ENCODE results near the gene OXTR. TPM values are rescaled to one million over a fixed set of nuclear protein-coding genes. Genes with fewer than 3 reads are reported as not detected.

The OXTR gene
- total and polyA plus RNA-seq, 3 experiments from 2014 or later = 0.05 to 1.4 (median 0.50) TPM

DNA sequence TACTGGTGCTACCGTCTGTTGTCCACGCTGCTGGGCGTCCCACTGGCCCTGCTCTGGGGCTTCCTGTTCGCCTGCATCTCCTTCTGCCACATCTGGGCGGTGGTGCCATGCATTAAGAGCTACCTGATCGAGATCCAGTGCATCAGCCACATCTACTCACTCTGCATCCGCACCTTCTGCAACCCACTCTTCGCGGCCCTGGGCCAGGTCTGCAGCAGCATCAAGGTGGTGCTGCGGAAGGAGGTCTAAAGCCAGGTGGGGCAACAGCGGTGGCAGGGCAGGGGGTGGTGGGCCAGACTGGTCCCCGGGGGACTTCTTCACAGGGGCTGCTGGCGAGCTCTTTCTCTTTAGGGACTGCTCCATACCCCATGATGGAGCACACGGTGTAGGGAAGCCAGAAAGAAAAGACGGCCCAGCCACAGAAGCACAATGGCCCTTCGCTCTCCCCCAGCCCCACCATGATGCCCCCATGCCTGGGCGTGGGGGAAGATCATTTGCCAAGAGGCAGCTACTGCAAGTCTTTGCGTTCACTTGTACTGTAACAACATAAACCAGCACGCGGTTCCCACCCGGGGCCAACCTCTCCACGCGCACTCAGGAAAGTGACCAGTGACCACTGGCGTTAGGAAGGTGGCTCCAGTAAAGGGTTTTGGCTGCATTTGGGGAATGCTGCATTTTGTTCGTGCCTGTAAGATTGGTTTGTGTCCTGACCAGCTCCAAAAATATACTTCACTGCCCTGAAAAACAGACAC, 23.6 kb downstream of the OXTR start:
- Histone ChIP-seq H3K27me3 (ENCODE audit: insufficient read depth, low read length, poor library complexity, severe bottlenecking) (no peaks in the 10 kb centered on the region), H3K36me3 (ENCODE audit: insufficient read depth, low read length) (no peaks in the 10 kb centered on the region), H3K27ac (ENCODE audit: low read depth, low read length) (no peak overlapping the region), H3K4me3 (ENCODE audit: low read length) (no peak overlapping the region), H3K9me3 (ENCODE audit: low read length) (no peaks in the 10 kb centered on the region), H3K4me1 (ENCODE audit: insufficient read depth, low read length) (no peaks in the 10 kb centered on the region)
- Mint-ChIP-seq H3K4me1 (no peaks in the 10 kb centered on the region), H3K27me3 (peaks cover 0 to 4% of the 10 kb centered on the region in 2 donors), H3K9me3 (peaks cover 0 to 2% (median 0%) of the 10 kb centered on the region in 5 donors), H3K27ac (peak overlapping the region in 1 of 8 donors; percentile 50), H3K36me3 (no peaks in the 10 kb centered on the region), H3K4me3 (no peak overlapping the region)
- ChIA-PET POLR2A (no interaction called here), CTCF (no interaction called here)
- no peak for DNase-seq

GRCh38 chr3:8743911-8744310, 25.5 kb downstream of the OXTR start:
- no peaks in the 10 kb centered on the region for H3K27me3 ChIP-seq (ENCODE audit: insufficient read depth, low read length, poor library complexity, severe bottlenecking)
- no peak overlapping the region for H3K27ac ChIP-seq (ENCODE audit: low read depth, low read length)
- no peaks in the 10 kb centered on the region for H3K4me1 Mint-ChIP-seq
- no peaks in the 10 kb centered on the region for H3K36me3 ChIP-seq (ENCODE audit: insufficient read depth, low read length)
- CTCF ChIA-PET = interaction anchor here (1.3 kb wide), 1 partner anchor 26 kb away, joined by 3 read pairs; the partner anchor contains the start of gene OXTR
- H3K27me3 Mint-ChIP-seq = peaks cover 2 to 4% of the 10 kb centered on the region in 2 donors
- POLR2A ChIA-PET = no interaction called here
- H3K4me3 Mint-ChIP-seq = no peak overlapping the region
- no peaks in the 10 kb centered on the region for H3K36me3 Mint-ChIP-seq
- H3K4me1 ChIP-seq (ENCODE audit: insufficient read depth, low read length) = no peaks in the 10 kb centered on the region
- DNase-seq = no peak
- no peak overlapping the region for H3K27ac Mint-ChIP-seq
- H3K9me3 Mint-ChIP-seq = peaks cover 0 to 2% (median 0%) of the 10 kb centered on the region in 5 donors
- no peak overlapping the region for H3K4me3 ChIP-seq (ENCODE audit: low read length)
- H3K9me3 ChIP-seq (ENCODE audit: low read length) = no peaks in the 10 kb centered on the region

DNA sequence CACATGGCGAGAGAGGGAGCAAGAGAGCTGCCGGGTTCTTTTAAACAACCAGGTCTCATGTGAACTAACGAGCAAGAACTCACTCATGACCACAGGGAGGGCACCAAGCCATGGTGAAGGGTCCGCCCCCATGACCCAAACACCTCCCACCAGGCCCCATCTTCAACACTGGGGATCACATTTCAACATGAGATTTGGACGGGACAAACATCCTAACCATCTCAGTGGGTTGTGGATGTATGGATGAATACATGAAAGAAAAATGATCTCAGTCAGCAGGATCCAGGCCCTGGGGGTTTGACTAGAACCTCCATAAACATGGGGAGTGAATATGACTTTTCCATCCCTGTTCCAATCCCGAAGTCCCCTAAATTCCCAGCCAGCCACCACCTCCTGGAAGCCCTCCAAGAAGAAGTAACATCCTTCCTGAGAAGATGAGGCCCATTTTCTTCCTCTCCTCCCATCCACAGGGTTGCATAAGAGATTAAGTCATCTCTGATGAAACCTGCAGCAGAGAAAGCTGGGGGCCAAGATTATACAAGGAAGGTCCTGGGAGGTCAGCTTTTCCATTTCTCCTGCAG, 26.3 kb downstream of the OXTR start:
- ChIA-PET CTCF (interaction anchor here (1.3 kb wide), 1 partner anchor 27 kb away, joined by 3 read pairs; the partner anchor contains the start of gene OXTR), POLR2A (no interaction called here)
- DNase-seq = no peak
- no peaks in the 10 kb centered on the region for H3K36me3 ChIP-seq (ENCODE audit: insufficient read depth, low read length)
- H3K4me1 Mint-ChIP-seq = no peaks in the 10 kb centered on the region
- peaks cover 0 to 2% (median 0%) of the 10 kb centered on the region in 5 donors for H3K9me3 Mint-ChIP-seq
- no peak overlapping the region for H3K27ac ChIP-seq (ENCODE audit: low read depth, low read length)
- no peaks in the 10 kb centered on the region for H3K9me3 ChIP-seq (ENCODE audit: low read length)
- H3K27ac Mint-ChIP-seq = peak overlapping the region in 1 of 8 donors; percentile 54
- H3K4me1 ChIP-seq (ENCODE audit: insufficient read depth, low read length) = no peaks in the 10 kb centered on the region
- H3K4me3 ChIP-seq (ENCODE audit: low read length) = no peak overlapping the region
- no peaks in the 10 kb centered on the region for H3K27me3 ChIP-seq (ENCODE audit: insufficient read depth, low read length, poor library complexity, severe bottlenecking)
- H3K36me3 Mint-ChIP-seq = no peaks in the 10 kb centered on the region
- H3K4me3 Mint-ChIP-seq = no peak overlapping the region
- peaks cover 2 to 4% of the 10 kb centered on the region in 2 donors for H3K27me3 Mint-ChIP-seq

DNA sequence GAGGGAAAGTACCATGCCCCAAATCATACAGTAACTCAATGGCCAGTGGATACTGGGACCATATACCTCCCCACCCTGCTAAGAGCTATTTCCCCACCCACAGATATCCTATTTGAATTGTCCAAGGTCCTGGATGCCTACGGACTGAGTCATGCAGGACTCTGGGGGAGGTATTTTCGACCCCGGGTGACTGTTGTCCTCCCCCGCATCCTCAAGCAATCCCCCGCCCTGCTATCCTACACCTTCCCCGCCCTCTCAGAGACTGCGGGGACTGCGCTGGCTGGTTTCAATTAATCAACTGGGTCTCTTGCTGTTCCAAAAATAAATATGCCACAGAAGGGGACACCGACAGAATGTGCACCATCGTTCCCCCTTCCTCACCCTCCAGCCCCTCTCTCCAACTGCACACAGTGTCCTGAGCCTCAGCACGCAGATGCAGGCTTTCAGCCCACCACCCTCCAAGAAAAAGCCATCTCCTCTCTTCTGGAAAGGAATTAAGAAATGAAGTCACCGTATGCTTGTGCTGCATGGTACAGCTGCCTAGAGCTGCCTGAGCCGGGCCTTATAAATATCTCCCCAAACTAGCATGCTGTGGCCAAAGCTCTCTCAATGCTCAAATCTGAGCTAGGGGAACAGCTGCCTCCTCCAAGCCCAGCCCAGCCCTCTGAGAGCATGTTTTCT, 27.7 kb downstream of the OXTR start:
- Mint-ChIP-seq H3K9me3 (peaks cover 0 to 2% (median 0%) of the 10 kb centered on the region in 5 donors), H3K27me3 (peaks cover 2 to 6% of the 10 kb centered on the region in 2 donors), H3K4me3 (no peak overlapping the region), H3K27ac (no peak overlapping the region), H3K4me1 (no peaks in the 10 kb centered on the region), H3K36me3 (no peaks in the 10 kb centered on the region)
- H3K27ac ChIP-seq (ENCODE audit: low read depth, low read length) = no peak overlapping the region
- H3K9me3 ChIP-seq (ENCODE audit: low read length) = no peaks in the 10 kb centered on the region
- POLR2A ChIA-PET = no interaction called here
- no peak for DNase-seq
- no peak overlapping the region for H3K4me3 ChIP-seq (ENCODE audit: low read length)
- no peaks in the 10 kb centered on the region for H3K4me1 ChIP-seq (ENCODE audit: insufficient read depth, low read length)
- H3K36me3 ChIP-seq (ENCODE audit: insufficient read depth, low read length) = no peaks in the 10 kb centered on the region
- H3K27me3 ChIP-seq (ENCODE audit: insufficient read depth, low read length, poor library complexity, severe bottlenecking) = no peaks in the 10 kb centered on the region
- CTCF ChIA-PET = no interaction called here

- peaks cover 0 to 2% (median 0%) of the 10 kb centered on the region in 5 donors for H3K9me3 Mint-ChIP-seq
- H3K27ac Mint-ChIP-seq = peak overlapping the region in 1 of 8 donors; percentile 43
- DNase-seq = no peak
- no peaks in the 10 kb centered on the region for H3K36me3 ChIP-seq (ENCODE audit: insufficient read depth, low read length)
- H3K4me3 ChIP-seq (ENCODE audit: low read length) = no peak overlapping the region
- H3K27ac ChIP-seq (ENCODE audit: low read depth, low read length) = no peak overlapping the region
- no peaks in the 10 kb centered on the region for H3K36me3 Mint-ChIP-seq
- ChIA-PET POLR2A (no interaction called here), CTCF (no interaction called here)
- no peaks in the 10 kb centered on the region for H3K27me3 ChIP-seq (ENCODE audit: insufficient read depth, low read length, poor library complexity, severe bottlenecking)
- no peaks in the 10 kb centered on the region for H3K9me3 ChIP-seq (ENCODE audit: low read length)
- peaks cover 6 to 7% of the 10 kb centered on the region in 2 donors for H3K27me3 Mint-ChIP-seq
- H3K4me1 ChIP-seq (ENCODE audit: insufficient read depth, low read length) = no peaks in the 10 kb centered on the region
- no peaks in the 10 kb centered on the region for H3K4me1 Mint-ChIP-seq
- no peak overlapping the region for H3K4me3 Mint-ChIP-seq
These were observed 29.5 kb downstream of the OXTR start for GRCh38 chr3:8739757-8740504.

- no peaks in the 10 kb centered on the region for H3K9me3 ChIP-seq (ENCODE audit: low read length)
- ChIA-PET POLR2A (no interaction called here), CTCF (no interaction called here)
- H3K36me3 ChIP-seq (ENCODE audit: insufficient read depth, low read length) = no peaks in the 10 kb centered on the region
- H3K27me3 Mint-ChIP-seq = peaks cover 4 to 7% of the 10 kb centered on the region in 2 donors
- no peak overlapping the region for H3K27ac ChIP-seq (ENCODE audit: low read depth, low read length)
- H3K4me3 Mint-ChIP-seq = no peak overlapping the region
- no peaks in the 10 kb centered on the region for H3K36me3 Mint-ChIP-seq
- H3K27ac Mint-ChIP-seq = no peak overlapping the region
- H3K27me3 ChIP-seq (ENCODE audit: insufficient read depth, low read length, poor library complexity, severe bottlenecking) = no peaks in the 10 kb centered on the region
- no peaks in the 10 kb centered on the region for H3K4me1 ChIP-seq (ENCODE audit: insufficient read depth, low read length)
- no peak for DNase-seq
- H3K9me3 Mint-ChIP-seq = peaks cover 0 to 4% (median 0%) of the 10 kb centered on the region in 5 donors
- no peak overlapping the region for H3K4me3 ChIP-seq (ENCODE audit: low read length)
- no peaks in the 10 kb centered on the region for H3K4me1 Mint-ChIP-seq
These were observed 30.8 kb downstream of the OXTR start for GRCh38 chr3:8738639-8739038.

DNA sequence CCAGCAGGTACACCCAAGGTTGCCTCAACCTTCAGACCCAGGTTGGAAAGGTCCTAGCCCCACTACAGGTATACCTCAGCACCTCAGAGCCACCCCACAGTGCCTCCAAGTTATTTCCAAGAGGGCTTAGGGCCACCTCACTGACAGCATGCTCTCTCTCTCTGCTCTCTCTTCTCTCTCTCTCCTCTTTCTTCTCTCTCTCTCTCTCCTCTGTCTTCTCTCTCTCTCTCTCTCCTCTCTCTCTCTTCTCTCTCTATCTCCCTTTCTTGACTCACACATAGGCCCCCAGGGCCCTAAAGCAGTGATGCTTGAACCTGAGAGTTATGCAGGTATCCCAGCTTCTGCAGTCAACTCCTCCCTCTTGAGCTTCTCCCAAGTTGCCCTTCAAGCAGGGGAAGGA, 31.6 kb downstream of the OXTR start:
- Histone ChIP-seq H3K4me1 (ENCODE audit: insufficient read depth, low read length) (no peaks in the 10 kb centered on the region), H3K27me3 (ENCODE audit: insufficient read depth, low read length, poor library complexity, severe bottlenecking) (no peaks in the 10 kb centered on the region), H3K9me3 (ENCODE audit: low read length) (no peaks in the 10 kb centered on the region), H3K27ac (ENCODE audit: low read depth, low read length) (no peak overlapping the region), H3K4me3 (ENCODE audit: low read length) (no peak overlapping the region), H3K36me3 (ENCODE audit: insufficient read depth, low read length) (no peaks in the 10 kb centered on the region)
- Mint-ChIP-seq H3K4me1 (no peaks in the 10 kb centered on the region), H3K4me3 (no peak overlapping the region), H3K9me3 (peaks cover 0 to 4% (median 0%) of the 10 kb centered on the region in 5 donors), H3K36me3 (no peaks in the 10 kb centered on the region), H3K27me3 (peaks cover 4 to 7% of the 10 kb centered on the region in 2 donors), H3K27ac (peak overlapping the region in 1 of 8 donors; percentile 85)
- ChIA-PET CTCF (no interaction called here), POLR2A (no interaction called here)
- no peak for DNase-seq

Data from CD8-positive, alpha-beta memory T cell (primary cell).